Measurements from ENCODE around the gene SGSM2.

- no peak for TF ChIP-seq POLR2A (IDR thresholded peaks at IDR 0.05; ENCODE audit: low read depth, low read length)
- no peak for TF ChIP-seq POLR2AphosphoS5 (IDR thresholded peaks at IDR 0.05; ENCODE audit: low read depth, low read length)
- TF ChIP-seq TAF1 (IDR thresholded peaks at IDR 0.05; ENCODE audit: borderline replicate concordance, low read depth, low read length), result no peak
Observed at GRCh38 chr17:2319051-2319450, 18.2 kb upstream of the SGSM2 start.
